ENCODE data around the gene TBXAS1. TPM values are rescaled to one million over a fixed set of nuclear protein-coding genes. Genes with fewer than 3 reads are reported as not detected.

TBXAS1 gene
- total RNA-seq, 1 donor = 67.8 TPM

- Histone ChIP-seq H3K4me3 (ENCODE audit: low read length) (no peak overlapping the region), H3K9me3 (ENCODE audit: low read depth, low read length) (no peaks in the 10 kb centered on the region), H3K27me3 (ENCODE audit: insufficient read depth, low read length) (no peaks in the 10 kb centered on the region), H3K4me1 (ENCODE audit: insufficient read depth, low read length) (peaks cover 76% of the 10 kb centered on the region)
Observed at GRCh38 chr7:139855498-139856270, 26.6 kb downstream of the TBXAS1 start.

GRCh38 chr7:139857791-139858190, 28.7 kb downstream of the TBXAS1 start:
- H3K27me3 ChIP-seq (ENCODE audit: insufficient read depth, low read length) = no peaks in the 10 kb centered on the region
- no peak overlapping the region for H3K4me3 ChIP-seq (ENCODE audit: low read length)
- H3K4me1 ChIP-seq (ENCODE audit: insufficient read depth, low read length) = peaks cover 88% of the 10 kb centered on the region
- no peaks in the 10 kb centered on the region for H3K9me3 ChIP-seq (ENCODE audit: low read depth, low read length)

- Histone ChIP-seq H3K4me3 (ENCODE audit: low read length) (no peak overlapping the region), H3K4me1 (ENCODE audit: insufficient read depth, low read length) (peaks cover 64% of the 10 kb centered on the region), H3K9me3 (ENCODE audit: low read depth, low read length) (peaks cover 9% of the 10 kb centered on the region), H3K27me3 (ENCODE audit: insufficient read depth, low read length) (no peaks in the 10 kb centered on the region)
Observed at GRCh38 chr7:139860090-139860775, 31.2 kb downstream of the TBXAS1 start.

- peaks cover 9% of the 10 kb centered on the region for H3K9me3 ChIP-seq (ENCODE audit: low read depth, low read length)
- H3K4me3 ChIP-seq (ENCODE audit: low read length) = no peak overlapping the region
- H3K4me1 ChIP-seq (ENCODE audit: insufficient read depth, low read length) = peaks cover 49% of the 10 kb centered on the region
Observed at GRCh38 chr7:139861803-139862202, 32.7 kb downstream of the TBXAS1 start.

GRCh38 chr7:139866047-139866837, 37.2 kb downstream of the TBXAS1 start:
- H3K4me1 ChIP-seq (ENCODE audit: insufficient read depth, low read length) = peaks cover 37% of the 10 kb centered on the region
- peaks cover 9% of the 10 kb centered on the region for H3K9me3 ChIP-seq (ENCODE audit: low read depth, low read length)
- H3K27me3 ChIP-seq (ENCODE audit: insufficient read depth, low read length) = no peaks in the 10 kb centered on the region
- H3K4me3 ChIP-seq (ENCODE audit: low read length) = no peak overlapping the region

More at GRCh38 chr7:139861803-139862202, 32.7 kb downstream of the TBXAS1 start:
- H3K27me3 ChIP-seq (ENCODE audit: insufficient read depth, low read length) = no peaks in the 10 kb centered on the region

- Histone ChIP-seq H3K4me1 (ENCODE audit: insufficient read depth, low read length) (peaks cover 21% of the 10 kb centered on the region), H3K9me3 (ENCODE audit: low read depth, low read length) (peaks cover 9% of the 10 kb centered on the region), H3K4me3 (ENCODE audit: low read length) (no peak overlapping the region), H3K27me3 (ENCODE audit: insufficient read depth, low read length) (no peaks in the 10 kb centered on the region)
Observed at GRCh38 chr7:139867847-139868246, 38.8 kb downstream of the TBXAS1 start.

- Histone ChIP-seq H3K4me1 (ENCODE audit: insufficient read depth, low read length) (peaks cover 24% of the 10 kb centered on the region), H3K27me3 (ENCODE audit: insufficient read depth, low read length) (no peaks in the 10 kb centered on the region), H3K9me3 (ENCODE audit: low read depth, low read length) (no peaks in the 10 kb centered on the region), H3K4me3 (ENCODE audit: low read length) (no peak overlapping the region)
Observed at GRCh38 chr7:139869886-139870285, 40.8 kb downstream of the TBXAS1 start.

- no peak overlapping the region for H3K4me3 ChIP-seq (ENCODE audit: low read length)
- peaks cover 25% of the 10 kb centered on the region for H3K4me1 ChIP-seq (ENCODE audit: insufficient read depth, low read length)
- no peaks in the 10 kb centered on the region for H3K9me3 ChIP-seq (ENCODE audit: low read depth, low read length)
- H3K27me3 ChIP-seq (ENCODE audit: insufficient read depth, low read length) = no peaks in the 10 kb centered on the region
Observed at GRCh38 chr7:139870380-139870779, 41.3 kb downstream of the TBXAS1 start.

GRCh38 chr7:139871331-139871730, 42.3 kb downstream of the TBXAS1 start:
- peaks cover 34% of the 10 kb centered on the region for H3K4me1 ChIP-seq (ENCODE audit: insufficient read depth, low read length)
- no peaks in the 10 kb centered on the region for H3K27me3 ChIP-seq (ENCODE audit: insufficient read depth, low read length)

GRCh38 chr7:139871820-139872219, 42.8 kb downstream of the TBXAS1 start:
- peaks cover 36% of the 10 kb centered on the region for H3K4me1 ChIP-seq (ENCODE audit: insufficient read depth, low read length)
- no peaks in the 10 kb centered on the region for H3K9me3 ChIP-seq (ENCODE audit: low read depth, low read length)
- H3K27me3 ChIP-seq (ENCODE audit: insufficient read depth, low read length) = no peaks in the 10 kb centered on the region
- no peak overlapping the region for H3K4me3 ChIP-seq (ENCODE audit: low read length)

More at GRCh38 chr7:139871331-139871730, 42.3 kb downstream of the TBXAS1 start:
- H3K4me3 ChIP-seq (ENCODE audit: low read length) = no peak overlapping the region
- no peaks in the 10 kb centered on the region for H3K9me3 ChIP-seq (ENCODE audit: low read depth, low read length)

GRCh38 chr7:139873593-139874301, 44.7 kb downstream of the TBXAS1 start:
- Histone ChIP-seq H3K9me3 (ENCODE audit: low read depth, low read length) (no peaks in the 10 kb centered on the region), H3K4me3 (ENCODE audit: low read length) (no peak overlapping the region), H3K27me3 (ENCODE audit: insufficient read depth, low read length) (no peaks in the 10 kb centered on the region), H3K4me1 (ENCODE audit: insufficient read depth, low read length) (peaks cover 36% of the 10 kb centered on the region)

- peaks cover 30% of the 10 kb centered on the region for H3K4me1 ChIP-seq (ENCODE audit: insufficient read depth, low read length)
- no peaks in the 10 kb centered on the region for H3K27me3 ChIP-seq (ENCODE audit: insufficient read depth, low read length)
- H3K9me3 ChIP-seq (ENCODE audit: low read depth, low read length) = no peaks in the 10 kb centered on the region
- H3K4me3 ChIP-seq (ENCODE audit: low read length) = no peak overlapping the region
Observed at GRCh38 chr7:139874302-139874629, 45.2 kb downstream of the TBXAS1 start.

GRCh38 chr7:139875821-139876241, 46.8 kb downstream of the TBXAS1 start:
- H3K27me3 ChIP-seq (ENCODE audit: insufficient read depth, low read length) = no peaks in the 10 kb centered on the region
- H3K4me1 ChIP-seq (ENCODE audit: insufficient read depth, low read length) = peaks cover 16% of the 10 kb centered on the region
- H3K9me3 ChIP-seq (ENCODE audit: low read depth, low read length) = no peaks in the 10 kb centered on the region
- no peak overlapping the region for H3K4me3 ChIP-seq (ENCODE audit: low read length)

GRCh38 chr7:139876622-139877283, 47.7 kb downstream of the TBXAS1 start:
- Histone ChIP-seq H3K4me3 (ENCODE audit: low read length) (no peak overlapping the region), H3K4me1 (ENCODE audit: insufficient read depth, low read length) (peaks cover 15% of the 10 kb centered on the region), H3K27me3 (ENCODE audit: insufficient read depth, low read length) (no peaks in the 10 kb centered on the region), H3K9me3 (ENCODE audit: low read depth, low read length) (no peaks in the 10 kb centered on the region)

All from mononuclear cell (primary cell).